ENCODE data around the gene CRNKL1. TPM values are rescaled to one million over a fixed set of nuclear protein-coding genes. Genes with fewer than 3 reads are reported as not detected.

Gene CRNKL1
- total and polyA plus RNA-seq, 7 donors, result 20.1 to 30.6 (median 23.2) TPM

DNA sequence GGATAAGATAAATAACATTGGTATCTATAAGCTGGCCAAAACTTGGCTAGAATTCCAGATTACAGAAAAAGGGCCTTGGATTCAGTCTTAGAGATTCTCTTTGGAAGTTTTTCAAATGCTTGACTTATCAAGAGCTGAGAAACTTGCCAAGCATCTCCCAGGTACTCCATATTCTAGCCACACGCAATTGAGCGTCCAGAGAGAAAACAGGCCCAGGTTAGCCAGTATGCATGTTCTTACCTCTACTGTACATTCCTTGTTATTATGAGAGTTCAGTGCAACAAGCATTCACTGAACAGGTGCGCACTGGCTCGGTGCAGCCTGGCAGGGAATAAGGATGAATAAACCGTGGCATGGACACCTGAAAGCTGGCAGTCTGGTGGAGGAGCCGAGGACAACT lies 13.7 kb downstream of the CRNKL1 start:
- Histone ChIP-seq H3K27ac (no peak overlapping the region), H3K4me1 (no peaks in the 10 kb centered on the region), H3K4me3 (no peak overlapping the region), H3K27me3 (ENCODE audit: insufficient read depth in 3 of 3, low read length in 2 of 3) (no peaks in the 10 kb centered on the region), H3K36me3 (ENCODE audit: insufficient read depth in 1 of 2, low read depth in 1 of 2) (peaks cover 19 to 99% of the 10 kb centered on the region in 2 donors), H3K9me3 (no peaks in the 10 kb centered on the region)
- WGBS, 3 donors, result 72 to 76% (median 75%) methylated on average over 6 of the region's 6 CpGs
- intact Hi-C loops (cut with DNase I), result no loop called here
- ATAC-seq, result no peak
- TF ChIP-seq, protein P1, sequence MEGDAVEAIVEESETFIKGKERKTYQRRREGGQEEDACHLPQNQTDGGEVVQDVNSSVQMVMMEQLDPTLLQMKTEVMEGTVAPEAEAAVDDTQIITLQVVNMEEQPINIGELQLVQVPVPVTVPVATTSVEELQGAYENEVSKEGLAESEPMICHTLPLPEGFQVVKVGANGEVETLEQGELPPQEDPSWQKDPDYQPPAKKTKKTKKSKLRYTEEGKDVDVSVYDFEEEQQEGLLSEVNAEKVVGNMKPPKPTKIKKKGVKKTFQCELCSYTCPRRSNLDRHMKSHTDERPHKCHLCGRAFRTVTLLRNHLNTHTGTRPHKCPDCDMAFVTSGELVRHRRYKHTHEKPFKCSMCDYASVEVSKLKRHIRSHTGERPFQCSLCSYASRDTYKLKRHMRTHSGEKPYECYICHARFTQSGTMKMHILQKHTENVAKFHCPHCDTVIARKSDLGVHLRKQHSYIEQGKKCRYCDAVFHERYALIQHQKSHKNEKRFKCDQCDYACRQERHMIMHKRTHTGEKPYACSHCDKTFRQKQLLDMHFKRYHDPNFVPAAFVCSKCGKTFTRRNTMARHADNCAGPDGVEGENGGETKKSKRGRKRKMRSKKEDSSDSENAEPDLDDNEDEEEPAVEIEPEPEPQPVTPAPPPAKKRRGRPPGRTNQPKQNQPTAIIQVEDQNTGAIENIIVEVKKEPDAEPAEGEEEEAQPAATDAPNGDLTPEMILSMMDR (IDR thresholded peaks at IDR 0.05), result no peak
- no peak for DNase-seq

DNA sequence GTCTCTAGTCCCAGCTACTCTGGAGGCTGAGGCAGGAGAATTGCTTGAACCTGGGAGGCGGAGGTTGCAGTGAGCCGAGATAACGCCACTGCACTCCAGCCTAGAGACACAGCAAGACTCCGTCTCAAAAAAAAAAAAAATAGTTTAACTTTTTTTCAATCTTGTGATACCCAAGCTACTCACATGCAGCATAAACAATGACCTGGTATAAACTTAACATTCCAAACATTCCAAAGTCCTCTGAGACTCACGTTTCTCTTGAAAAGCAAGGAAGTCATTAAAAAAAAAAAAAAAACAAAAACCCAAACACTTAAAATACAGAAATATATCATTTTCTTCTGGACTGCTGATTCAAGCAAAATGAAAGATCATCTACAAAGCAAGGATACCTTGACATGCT lies 14.3 kb downstream of the CRNKL1 start:
- ATAC-seq, result no peak

DNA sequence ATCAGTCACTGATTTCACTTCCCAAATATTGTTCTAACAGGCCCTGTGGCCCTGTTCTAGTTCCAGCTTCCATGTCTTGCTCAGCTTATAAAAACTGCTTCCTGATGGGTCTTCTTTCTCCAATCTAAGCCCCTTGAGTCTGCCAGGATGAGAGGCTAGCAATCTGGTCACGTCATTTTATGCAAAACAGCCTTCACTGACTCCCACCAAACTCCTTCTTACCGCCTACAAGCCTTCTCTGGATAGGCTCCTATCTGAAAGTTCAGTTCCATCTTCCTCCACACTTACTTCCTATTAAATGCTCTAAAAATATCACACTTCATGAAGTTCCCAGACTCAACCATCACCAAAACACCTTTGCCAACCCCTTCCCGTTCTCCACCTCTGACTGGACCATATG lies 15.5 kb downstream of the CRNKL1 start:
- ATAC-seq (no peak), DNase-seq (no peak)
- Histone ChIP-seq H3K4me3 (no peak overlapping the region), H3K27me3 (ENCODE audit: insufficient read depth in 3 of 3, low read length in 2 of 3) (no peaks in the 10 kb centered on the region), H3K36me3 (ENCODE audit: insufficient read depth in 1 of 2, low read depth in 1 of 2) (peaks cover 18 to 99% of the 10 kb centered on the region in 2 donors), H3K27ac (no peak overlapping the region), H3K9me3 (no peaks in the 10 kb centered on the region), H3K4me1 (no peaks in the 10 kb centered on the region)
- intact Hi-C loops (cut with DNase I), result no loop called here
- TF ChIP-seq, protein P1 (IDR thresholded peaks at IDR 0.05), result no peak
- 84 to 88% (median 87%) methylated on average over 3 of the region's 3 CpGs for WGBS, 3 donors

More for the DNA sequence above, 14.3 kb downstream of the CRNKL1 start:
- DNase-seq, result no peak
- no peak overlapping the region for H3K4me3 ChIP-seq
- no peaks in the 10 kb centered on the region for H3K27me3 ChIP-seq (ENCODE audit: insufficient read depth in 3 of 3, low read length in 2 of 3)
- TF ChIP-seq, protein P1 (IDR thresholded peaks at IDR 0.05), result no peak
- H3K9me3 ChIP-seq, result no peaks in the 10 kb centered on the region
- intact Hi-C loops (cut with DNase I), result no loop called here
- peaks cover 21 to 99% of the 10 kb centered on the region in 2 donors for H3K36me3 ChIP-seq (ENCODE audit: insufficient read depth in 1 of 2, low read depth in 1 of 2)
- H3K27ac ChIP-seq, result no peak overlapping the region
- 63 to 69% (median 68%) methylated on average over 5 of the region's 5 CpGs for WGBS, 3 donors
- no peaks in the 10 kb centered on the region for H3K4me1 ChIP-seq

DNA sequence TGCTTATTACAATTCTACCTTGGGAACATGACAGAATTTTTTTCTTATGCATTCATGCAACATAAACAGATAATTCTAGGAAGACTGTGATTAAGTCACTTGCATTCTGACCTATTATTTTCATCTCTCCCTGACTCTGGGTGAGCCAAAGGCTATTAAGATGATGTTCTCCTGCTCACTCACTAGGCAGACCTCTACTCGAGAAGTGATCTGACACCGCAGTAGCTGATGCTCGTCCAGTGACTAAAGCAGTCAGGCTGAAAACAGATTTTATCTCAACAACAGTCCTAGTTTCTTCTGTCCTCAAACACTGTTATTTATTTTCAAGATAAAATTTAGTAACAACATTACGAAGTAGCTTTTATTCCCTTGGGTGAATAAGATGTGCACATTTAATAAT lies 17.8 kb downstream of the CRNKL1 start:
- no peaks in the 10 kb centered on the region for H3K4me1 ChIP-seq
- intact Hi-C loops (cut with DNase I), result no loop called here
- ATAC-seq (peak in 2 of 4 donors; percentile 87 to 90), DNase-seq (no peak)
- WGBS, 3 donors, result 42 to 62% (median 47%) methylated on average over 4 of the region's 4 CpGs
- H3K4me3 ChIP-seq, result no peak overlapping the region
- peak overlapping the region; percentile 76 for H3K27ac ChIP-seq
- H3K36me3 ChIP-seq (ENCODE audit: insufficient read depth in 1 of 2, low read depth in 1 of 2), result peaks cover 10 to 98% of the 10 kb centered on the region in 2 donors
- no peaks in the 10 kb centered on the region for H3K27me3 ChIP-seq (ENCODE audit: insufficient read depth in 3 of 3, low read length in 2 of 3)
- H3K9me3 ChIP-seq, result no peaks in the 10 kb centered on the region
- TF ChIP-seq, protein P1 (IDR thresholded peaks at IDR 0.05), result no peak

DNA sequence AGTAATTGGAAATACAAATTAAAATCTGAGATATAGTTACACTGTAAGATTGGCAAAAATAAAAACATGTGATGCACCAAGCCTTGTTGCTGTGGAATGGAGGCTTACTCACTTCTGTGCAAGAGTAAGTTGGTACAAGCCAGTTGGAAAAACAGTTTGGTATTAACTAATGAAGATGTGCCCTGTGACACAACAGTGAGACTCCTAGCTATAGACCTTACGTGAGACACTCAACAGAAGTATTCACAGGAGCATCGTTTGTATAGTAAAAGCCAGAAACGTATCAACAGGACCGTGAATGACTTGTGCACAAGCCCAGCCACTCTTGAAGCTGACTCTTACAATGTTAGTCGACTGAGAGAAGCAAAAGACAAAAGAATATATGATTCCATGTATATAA lies 20.5 kb downstream of the CRNKL1 start:
- WGBS, 3 donors, result 81 to 88% (median 81%) methylated on average over 5 of the region's 5 CpGs
- H3K4me3 ChIP-seq, result no peak overlapping the region
- DNase-seq (no peak), ATAC-seq (no peak)
- intact Hi-C loops (cut with DNase I), result no loop called here
- peaks cover 5 to 98% of the 10 kb centered on the region in 2 donors for H3K36me3 ChIP-seq (ENCODE audit: insufficient read depth in 1 of 2, low read depth in 1 of 2)
- peaks cover 8% of the 10 kb centered on the region for H3K4me1 ChIP-seq
- TF ChIP-seq, protein P1 (IDR thresholded peaks at IDR 0.05), result no peak
- H3K27ac ChIP-seq, result no peak overlapping the region
- no peaks in the 10 kb centered on the region for H3K9me3 ChIP-seq
- H3K27me3 ChIP-seq (ENCODE audit: insufficient read depth in 3 of 3, low read length in 2 of 3), result no peaks in the 10 kb centered on the region

All from psoas muscle (tissue), 8 donors.